Mammary epithelial cell (primary cell): Measurements from ENCODE around the gene HSPA4L.

Experiments
- EZH2 ChIP-seq: IDR thresholded peaks from 2 replicates; pipeline ENCODE4 v1.6.1; 2012; ENCODE audit warnings: low read length, inconsistent platforms, borderline replicate concordance
- TF ChIP-seq, protein P1 (sequence below), 2 donors: IDR thresholded peaks in 1 of 2; conservative IDR thresholded peaks in 1 of 2; 2 replicates each; pipeline ENCODE4 v1.5.1; 2011 to 2012; ENCODE audit warnings: inconsistent platforms in 2 of 2, low read length in 2 of 2, mild to moderate bottlenecking in 2 of 2, control low read depth in 1 of 2, low read depth in 1 of 2; ENCODE audit not compliant: insufficient read depth in 1 of 2; ENCODE audit errors: extremely low read depth in 1 of 2

DNA sequence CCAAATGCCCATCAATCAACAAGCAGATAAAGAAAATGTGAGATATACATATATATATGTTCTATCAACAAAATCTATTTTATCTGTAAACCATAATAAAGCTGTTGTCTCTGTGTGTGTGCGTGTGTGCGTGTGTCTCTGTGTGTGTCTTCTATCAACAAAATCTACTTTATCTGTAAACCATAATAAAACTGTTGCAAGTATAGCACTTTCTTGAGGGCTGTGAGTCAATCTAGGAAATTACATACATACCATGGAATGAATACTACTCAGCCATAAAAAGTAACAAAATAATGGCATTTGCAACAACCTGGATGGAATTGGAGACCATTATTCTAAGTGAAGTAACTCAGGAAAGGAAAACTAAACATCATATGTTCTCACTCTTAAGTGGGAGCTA is 86.1 kb downstream of the HSPA4L start:
- no peak for TF ChIP-seq EZH2
- TF ChIP-seq, protein P1, sequence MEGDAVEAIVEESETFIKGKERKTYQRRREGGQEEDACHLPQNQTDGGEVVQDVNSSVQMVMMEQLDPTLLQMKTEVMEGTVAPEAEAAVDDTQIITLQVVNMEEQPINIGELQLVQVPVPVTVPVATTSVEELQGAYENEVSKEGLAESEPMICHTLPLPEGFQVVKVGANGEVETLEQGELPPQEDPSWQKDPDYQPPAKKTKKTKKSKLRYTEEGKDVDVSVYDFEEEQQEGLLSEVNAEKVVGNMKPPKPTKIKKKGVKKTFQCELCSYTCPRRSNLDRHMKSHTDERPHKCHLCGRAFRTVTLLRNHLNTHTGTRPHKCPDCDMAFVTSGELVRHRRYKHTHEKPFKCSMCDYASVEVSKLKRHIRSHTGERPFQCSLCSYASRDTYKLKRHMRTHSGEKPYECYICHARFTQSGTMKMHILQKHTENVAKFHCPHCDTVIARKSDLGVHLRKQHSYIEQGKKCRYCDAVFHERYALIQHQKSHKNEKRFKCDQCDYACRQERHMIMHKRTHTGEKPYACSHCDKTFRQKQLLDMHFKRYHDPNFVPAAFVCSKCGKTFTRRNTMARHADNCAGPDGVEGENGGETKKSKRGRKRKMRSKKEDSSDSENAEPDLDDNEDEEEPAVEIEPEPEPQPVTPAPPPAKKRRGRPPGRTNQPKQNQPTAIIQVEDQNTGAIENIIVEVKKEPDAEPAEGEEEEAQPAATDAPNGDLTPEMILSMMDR (conservative IDR thresholded peaks at IDR 0.05 in 1 of 2, IDR thresholded peaks at IDR 0.05 in 1 of 2; ENCODE audit: extremely low read depth in 1 of 2, insufficient read depth in 1 of 2, low read depth in 1 of 2, low read length in 2 of 2): no peak
